GM21529 (cell line): Measurements from ENCODE around the gene STAT3.

Source experiments
- ATAC-seq: cut with Tn5 transposase; IDR thresholded peaks from one replicate; pipeline ENCODE4 v1.9.1; 2021; ENCODE audit not compliant: unreplicated experiment

The STAT3 gene

GRCh38 chr17:42354956-42355843 lies 33.0 kb downstream of the STAT3 start:
- ATAC-seq: no peak

- ATAC-seq: no peak
These were observed 40.1 kb downstream of the STAT3 start for GRCh38 chr17:42348104-42348503.

DNA sequence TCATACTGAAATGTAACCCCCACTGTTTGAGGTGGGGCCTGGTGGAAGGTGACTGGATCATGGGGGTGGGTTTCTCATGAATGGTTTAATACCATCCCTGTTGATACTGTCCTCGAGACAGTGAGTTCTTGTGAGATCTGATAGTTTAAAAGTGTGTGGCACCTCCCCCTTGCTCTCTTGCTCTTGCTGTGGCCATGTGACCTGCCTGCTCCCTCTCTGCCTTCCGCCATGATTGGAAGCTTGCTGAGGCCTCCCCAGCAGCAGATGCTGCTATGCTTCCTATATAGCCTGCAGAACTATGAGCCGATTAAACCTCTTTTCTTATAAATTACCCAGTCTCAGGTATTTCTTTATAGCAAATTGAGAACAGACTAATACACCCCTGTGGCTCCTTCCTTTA lies 40.6 kb downstream of the STAT3 start:
- no peak for ATAC-seq

DNA sequence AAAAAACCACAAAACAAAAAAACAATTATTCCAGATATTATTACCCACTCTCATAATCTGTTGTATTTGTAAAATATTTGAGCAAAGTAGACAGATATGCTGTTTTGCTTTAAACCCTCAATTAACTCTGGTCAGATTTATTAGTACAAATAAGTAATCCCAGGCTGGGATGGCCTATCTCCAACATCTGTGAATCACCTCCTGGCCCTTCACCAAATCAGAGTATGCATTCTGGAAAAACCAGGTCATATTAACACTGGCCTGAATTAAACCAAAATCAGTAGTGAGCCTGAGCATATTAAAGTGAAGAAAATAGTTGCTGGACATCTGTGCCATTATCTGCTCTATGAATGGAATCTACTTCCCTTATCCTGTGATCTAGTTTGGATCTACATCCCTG lies 41.0 kb downstream of the STAT3 start:
- ATAC-seq: no peak

- no peak for ATAC-seq
These were observed 41.8 kb downstream of the STAT3 start for GRCh38 chr17:42346481-42346880.

- no peak for ATAC-seq
These were observed 42.7 kb downstream of the STAT3 start for GRCh38 chr17:42345396-42346073.

DNA sequence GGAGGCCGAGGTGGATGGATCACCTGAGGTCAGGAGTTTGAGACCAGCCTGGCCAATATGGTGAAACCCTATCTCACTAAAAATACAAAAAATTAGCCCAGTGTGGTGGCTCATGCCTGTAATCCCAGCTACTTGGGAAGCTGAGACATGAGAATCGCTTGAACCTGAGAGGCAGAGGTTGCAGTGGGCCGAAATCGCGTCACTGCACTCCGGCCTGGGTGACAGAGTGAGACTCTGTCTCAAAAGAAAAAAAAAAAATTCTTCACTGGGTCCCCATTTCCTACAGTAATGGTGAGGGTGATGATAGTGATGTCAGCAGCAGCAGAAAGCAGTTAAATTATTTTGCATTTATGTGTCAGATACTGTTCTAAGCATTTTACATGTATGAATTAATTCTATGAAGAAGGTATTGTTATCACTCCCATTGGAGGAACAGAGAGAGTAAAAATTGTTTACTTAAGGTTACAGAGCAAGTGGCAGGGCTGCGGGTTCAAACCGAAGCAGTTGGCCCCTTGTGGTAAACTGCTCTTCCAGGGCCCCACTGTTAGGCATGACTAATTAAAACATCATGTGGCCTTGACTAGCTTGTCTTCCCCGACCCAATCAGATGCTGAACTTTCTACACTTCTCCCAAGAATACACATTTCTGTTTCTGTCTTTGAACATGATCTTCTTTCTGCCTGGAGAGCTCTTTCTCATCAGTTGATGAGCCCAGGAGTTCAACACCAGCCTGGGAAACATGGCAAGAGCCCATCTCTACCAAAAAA lies 45.8 kb downstream of the STAT3 start:
- ATAC-seq: no peak

- no peak for ATAC-seq
These were observed 46.7 kb downstream of the STAT3 start for GRCh38 chr17:42341568-42341967.

DNA sequence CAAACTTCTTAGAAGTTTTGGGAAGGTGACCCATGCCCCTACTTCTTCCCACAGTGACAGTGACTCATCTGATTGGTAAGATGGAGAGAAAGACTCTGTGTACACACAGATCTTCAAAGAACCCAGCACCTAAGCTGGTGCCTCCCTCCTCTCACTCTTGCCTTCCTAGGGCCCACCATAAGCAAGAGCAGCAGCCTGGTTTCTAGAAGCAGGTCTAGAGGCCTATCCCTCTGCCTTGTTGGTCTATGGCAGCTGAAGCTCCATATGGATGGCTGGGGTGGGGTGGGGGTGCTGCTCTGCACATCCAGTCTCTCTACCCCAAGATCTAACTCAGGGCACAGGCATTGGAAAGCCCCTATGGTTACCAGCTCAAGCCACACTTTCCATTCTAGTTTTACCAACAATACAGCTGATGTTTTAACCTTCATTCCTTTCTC lies 47.5 kb downstream of the STAT3 start:
- no peak for ATAC-seq

DNA sequence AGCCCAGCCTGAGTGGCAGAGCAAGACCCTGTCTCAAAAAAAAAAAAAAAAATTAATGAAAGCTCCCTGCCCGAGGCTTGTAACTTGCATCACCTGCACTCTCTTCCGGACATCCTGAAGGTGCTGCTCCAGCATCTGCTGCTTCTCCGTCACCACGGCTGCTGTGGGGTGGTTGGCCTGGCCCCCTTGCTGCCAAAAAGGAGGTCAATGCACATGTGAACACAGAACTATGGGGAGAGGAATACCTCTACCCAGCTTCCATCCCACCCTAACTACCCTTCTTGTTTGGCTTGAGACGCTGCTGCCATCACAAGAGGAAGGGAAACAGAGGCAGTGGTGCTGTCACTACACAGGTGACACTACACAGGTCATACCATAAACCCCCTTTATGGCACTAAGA lies 49.0 kb downstream of the STAT3 start:
- ATAC-seq: no peak

DNA sequence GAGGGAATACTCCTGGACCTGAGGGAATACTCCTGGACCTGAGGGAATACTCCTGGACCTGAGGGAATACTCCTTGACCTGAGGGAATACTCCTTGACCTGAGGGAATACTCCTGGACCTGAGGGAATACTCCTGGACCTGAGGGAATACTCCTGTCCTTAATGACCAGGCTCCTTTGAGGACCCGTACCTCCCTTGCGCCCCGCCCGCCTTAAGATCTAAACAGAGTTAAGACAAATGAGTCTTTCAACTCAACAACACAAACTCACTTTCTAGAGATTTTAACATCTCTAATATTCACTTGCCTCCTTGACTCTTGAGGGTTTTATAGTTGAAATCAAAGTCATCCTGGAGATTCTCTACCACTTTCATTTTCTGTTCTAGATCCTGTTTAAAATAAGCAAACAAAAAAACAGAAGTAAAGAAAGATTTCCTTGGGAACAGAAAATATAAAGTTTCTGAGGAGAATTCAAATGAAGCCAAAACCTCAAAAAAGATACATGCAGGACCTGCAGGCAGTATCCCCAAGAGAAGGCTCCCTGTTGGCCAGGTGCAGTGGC lies 49.7 kb downstream of the STAT3 start:
- no peak for ATAC-seq

DNA sequence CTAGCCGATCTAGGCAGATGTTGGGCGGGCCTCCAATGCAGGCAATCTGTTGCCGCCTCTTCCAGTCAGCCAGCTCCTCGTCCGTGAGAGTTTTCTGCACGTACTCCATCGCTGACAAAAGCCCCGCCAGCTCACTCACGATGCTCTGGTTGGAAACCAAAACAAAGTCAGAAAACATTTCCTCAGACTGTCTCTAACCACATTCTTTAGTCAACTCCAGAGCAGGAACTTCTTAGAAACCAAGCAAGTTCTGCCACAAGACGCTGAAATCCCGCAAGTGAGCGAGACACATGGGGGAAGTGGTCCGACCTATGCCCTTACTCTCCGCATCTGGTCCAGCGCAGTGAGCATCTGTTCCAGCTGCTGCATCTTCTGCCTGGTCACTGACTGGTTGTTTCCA lies 50.8 kb downstream of the STAT3 start:
- ATAC-seq: peak; percentile 74

DNA sequence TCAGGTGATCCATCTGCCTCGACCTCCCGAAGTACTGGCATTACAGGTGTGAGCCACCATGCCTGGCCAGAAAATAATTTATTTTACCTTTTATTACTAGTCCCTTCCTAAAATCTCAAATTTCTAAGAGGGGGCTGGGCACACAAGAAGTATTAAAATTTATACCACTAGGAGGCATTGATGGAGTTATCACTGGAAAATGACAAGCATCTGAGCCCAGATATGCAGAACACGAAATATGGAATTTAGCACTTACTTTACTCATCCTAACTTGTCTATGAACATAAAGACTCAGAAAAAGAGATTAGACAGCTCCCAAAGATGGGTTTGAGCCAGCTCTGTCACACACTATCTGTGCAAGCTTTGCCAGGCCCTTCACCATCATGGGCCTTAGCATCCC lies 53.6 kb downstream of the STAT3 start:
- ATAC-seq: no peak

- ATAC-seq: no peak
These were observed 55.2 kb downstream of the STAT3 start for GRCh38 chr17:42333053-42333452.

- no peak for ATAC-seq
These were observed 58.9 kb downstream of the STAT3 start for GRCh38 chr17:42329025-42329976.

- ATAC-seq: no peak
These were observed 63.2 kb downstream of the STAT3 start for GRCh38 chr17:42325026-42325425.

- ATAC-seq: peak; percentile 15
These were observed 64.9 kb downstream of the STAT3 start for GRCh38 chr17:42323268-42323773.

- ATAC-seq: peak; percentile 67
These were observed 65.6 kb downstream of the STAT3 start for GRCh38 chr17:42322382-42323267.

- no peak for ATAC-seq
These were observed 66.7 kb downstream of the STAT3 start for GRCh38 chr17:42321555-42321954.
